ENCODE measurements around the gene CPT1A.

DNA sequence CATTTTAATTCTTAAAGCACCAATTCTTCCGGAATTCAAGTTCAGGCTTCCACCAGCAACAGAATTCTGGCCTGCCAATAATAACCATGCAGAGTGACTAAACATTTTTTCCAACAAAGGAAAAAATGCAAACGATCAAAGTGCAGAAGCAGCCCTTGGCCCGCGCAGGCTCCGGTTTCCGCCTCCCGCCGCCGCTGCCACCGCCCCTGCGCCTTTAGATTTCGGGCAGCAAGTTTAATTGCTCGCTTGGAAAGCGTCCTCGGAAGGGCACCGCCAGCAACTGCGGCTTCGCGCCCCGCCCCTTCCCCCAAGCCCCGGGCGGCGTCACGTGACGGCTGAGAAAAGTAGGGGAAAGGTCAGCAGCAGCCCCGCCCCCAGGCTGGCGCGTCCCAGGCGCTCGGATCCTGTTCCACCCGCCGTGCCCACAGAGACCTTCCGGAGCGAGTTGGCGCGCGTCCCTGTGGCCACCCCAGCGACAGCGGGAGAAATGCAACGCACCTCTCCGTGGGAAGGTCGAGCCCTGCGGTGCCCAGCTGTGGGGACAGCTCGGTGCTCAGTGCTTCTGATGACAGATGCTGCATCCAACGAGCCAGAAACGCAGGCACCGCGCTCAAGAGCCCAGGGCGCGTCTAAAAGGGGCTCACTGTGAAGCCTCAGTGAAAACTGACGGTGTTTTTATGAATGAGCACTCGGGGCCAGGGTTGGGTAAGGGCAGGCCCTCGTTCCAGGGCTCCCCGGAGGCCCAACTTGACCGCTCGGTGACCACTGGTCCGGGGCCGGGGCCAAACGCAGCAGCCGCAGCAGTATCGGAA, 2.5 kb downstream of the CPT1A start:
- TF ChIP-seq TAF1 (IDR thresholded peaks at IDR 0.05; ENCODE audit: borderline replicate concordance, low read depth, low read length) = no peak
- peak; percentile 63; the same call in 1 of the 2 replicates for TF ChIP-seq RCOR1 (IDR thresholded peaks at IDR 0.05; ENCODE audit: low read length)
- TF ChIP-seq, protein P1, sequence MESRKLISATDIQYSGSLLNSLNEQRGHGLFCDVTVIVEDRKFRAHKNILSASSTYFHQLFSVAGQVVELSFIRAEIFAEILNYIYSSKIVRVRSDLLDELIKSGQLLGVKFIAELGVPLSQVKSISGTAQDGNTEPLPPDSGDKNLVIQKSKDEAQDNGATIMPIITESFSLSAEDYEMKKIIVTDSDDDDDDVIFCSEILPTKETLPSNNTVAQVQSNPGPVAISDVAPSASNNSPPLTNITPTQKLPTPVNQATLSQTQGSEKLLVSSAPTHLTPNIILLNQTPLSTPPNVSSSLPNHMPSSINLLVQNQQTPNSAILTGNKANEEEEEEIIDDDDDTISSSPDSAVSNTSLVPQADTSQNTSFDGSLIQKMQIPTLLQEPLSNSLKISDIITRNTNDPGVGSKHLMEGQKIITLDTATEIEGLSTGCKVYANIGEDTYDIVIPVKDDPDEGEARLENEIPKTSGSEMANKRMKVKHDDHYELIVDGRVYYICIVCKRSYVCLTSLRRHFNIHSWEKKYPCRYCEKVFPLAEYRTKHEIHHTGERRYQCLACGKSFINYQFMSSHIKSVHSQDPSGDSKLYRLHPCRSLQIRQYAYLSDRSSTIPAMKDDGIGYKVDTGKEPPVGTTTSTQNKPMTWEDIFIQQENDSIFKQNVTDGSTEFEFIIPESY (IDR thresholded peaks at IDR 0.05; ENCODE audit: borderline replicate concordance, low read depth) = no peak
- peak; percentile 65; the same call in 1 of the 2 replicates for TF ChIP-seq POLR2AphosphoS5 (IDR thresholded peaks at IDR 0.05; ENCODE audit: low read depth, low read length)
- TF ChIP-seq, protein P2, sequence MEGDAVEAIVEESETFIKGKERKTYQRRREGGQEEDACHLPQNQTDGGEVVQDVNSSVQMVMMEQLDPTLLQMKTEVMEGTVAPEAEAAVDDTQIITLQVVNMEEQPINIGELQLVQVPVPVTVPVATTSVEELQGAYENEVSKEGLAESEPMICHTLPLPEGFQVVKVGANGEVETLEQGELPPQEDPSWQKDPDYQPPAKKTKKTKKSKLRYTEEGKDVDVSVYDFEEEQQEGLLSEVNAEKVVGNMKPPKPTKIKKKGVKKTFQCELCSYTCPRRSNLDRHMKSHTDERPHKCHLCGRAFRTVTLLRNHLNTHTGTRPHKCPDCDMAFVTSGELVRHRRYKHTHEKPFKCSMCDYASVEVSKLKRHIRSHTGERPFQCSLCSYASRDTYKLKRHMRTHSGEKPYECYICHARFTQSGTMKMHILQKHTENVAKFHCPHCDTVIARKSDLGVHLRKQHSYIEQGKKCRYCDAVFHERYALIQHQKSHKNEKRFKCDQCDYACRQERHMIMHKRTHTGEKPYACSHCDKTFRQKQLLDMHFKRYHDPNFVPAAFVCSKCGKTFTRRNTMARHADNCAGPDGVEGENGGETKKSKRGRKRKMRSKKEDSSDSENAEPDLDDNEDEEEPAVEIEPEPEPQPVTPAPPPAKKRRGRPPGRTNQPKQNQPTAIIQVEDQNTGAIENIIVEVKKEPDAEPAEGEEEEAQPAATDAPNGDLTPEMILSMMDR (IDR thresholded peaks at IDR 0.05) = no peak
- TF ChIP-seq RXRA (IDR thresholded peaks at IDR 0.05; ENCODE audit: borderline replicate concordance, low read depth) = peak; percentile 97
- TF ChIP-seq EZH2phosphoT487 (IDR thresholded peaks at IDR 0.05; ENCODE audit: borderline replicate concordance, low read depth) = no peak
- peak; percentile 56 for TF ChIP-seq NRF1 (IDR thresholded peaks at IDR 0.05; ENCODE audit: low read depth, low read length)
- TF ChIP-seq, protein P3, sequence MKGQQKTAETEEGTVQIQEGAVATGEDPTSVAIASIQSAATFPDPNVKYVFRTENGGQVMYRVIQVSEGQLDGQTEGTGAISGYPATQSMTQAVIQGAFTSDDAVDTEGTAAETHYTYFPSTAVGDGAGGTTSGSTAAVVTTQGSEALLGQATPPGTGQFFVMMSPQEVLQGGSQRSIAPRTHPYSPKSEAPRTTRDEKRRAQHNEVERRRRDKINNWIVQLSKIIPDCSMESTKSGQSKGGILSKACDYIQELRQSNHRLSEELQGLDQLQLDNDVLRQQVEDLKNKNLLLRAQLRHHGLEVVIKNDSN (IDR thresholded peaks at IDR 0.05; ENCODE audit: borderline replicate concordance, low read depth) = peak; percentile 98
- TF ChIP-seq, protein P4, sequence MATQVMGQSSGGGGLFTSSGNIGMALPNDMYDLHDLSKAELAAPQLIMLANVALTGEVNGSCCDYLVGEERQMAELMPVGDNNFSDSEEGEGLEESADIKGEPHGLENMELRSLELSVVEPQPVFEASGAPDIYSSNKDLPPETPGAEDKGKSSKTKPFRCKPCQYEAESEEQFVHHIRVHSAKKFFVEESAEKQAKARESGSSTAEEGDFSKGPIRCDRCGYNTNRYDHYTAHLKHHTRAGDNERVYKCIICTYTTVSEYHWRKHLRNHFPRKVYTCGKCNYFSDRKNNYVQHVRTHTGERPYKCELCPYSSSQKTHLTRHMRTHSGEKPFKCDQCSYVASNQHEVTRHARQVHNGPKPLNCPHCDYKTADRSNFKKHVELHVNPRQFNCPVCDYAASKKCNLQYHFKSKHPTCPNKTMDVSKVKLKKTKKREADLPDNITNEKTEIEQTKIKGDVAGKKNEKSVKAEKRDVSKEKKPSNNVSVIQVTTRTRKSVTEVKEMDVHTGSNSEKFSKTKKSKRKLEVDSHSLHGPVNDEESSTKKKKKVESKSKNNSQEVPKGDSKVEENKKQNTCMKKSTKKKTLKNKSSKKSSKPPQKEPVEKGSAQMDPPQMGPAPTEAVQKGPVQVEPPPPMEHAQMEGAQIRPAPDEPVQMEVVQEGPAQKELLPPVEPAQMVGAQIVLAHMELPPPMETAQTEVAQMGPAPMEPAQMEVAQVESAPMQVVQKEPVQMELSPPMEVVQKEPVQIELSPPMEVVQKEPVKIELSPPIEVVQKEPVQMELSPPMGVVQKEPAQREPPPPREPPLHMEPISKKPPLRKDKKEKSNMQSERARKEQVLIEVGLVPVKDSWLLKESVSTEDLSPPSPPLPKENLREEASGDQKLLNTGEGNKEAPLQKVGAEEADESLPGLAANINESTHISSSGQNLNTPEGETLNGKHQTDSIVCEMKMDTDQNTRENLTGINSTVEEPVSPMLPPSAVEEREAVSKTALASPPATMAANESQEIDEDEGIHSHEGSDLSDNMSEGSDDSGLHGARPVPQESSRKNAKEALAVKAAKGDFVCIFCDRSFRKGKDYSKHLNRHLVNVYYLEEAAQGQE (IDR thresholded peaks at IDR 0.05; ENCODE audit: low read depth, low read length) = no peak
- TF ChIP-seq CHD2 (IDR thresholded peaks at IDR 0.05; ENCODE audit: low read length, partially characterized antibody) = peak; percentile 66
- TF ChIP-seq, protein P5, sequence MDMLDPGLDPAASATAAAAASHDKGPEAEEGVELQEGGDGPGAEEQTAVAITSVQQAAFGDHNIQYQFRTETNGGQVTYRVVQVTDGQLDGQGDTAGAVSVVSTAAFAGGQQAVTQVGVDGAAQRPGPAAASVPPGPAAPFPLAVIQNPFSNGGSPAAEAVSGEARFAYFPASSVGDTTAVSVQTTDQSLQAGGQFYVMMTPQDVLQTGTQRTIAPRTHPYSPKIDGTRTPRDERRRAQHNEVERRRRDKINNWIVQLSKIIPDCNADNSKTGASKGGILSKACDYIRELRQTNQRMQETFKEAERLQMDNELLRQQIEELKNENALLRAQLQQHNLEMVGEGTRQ (IDR thresholded peaks at IDR 0.05; ENCODE audit: borderline replicate concordance, low read depth, low read length) = peak; percentile 80; the same call in 1 of the 2 replicates

All from SK-N-SH (cell line).